HG03196 (cell line): Measurements from ENCODE around the gene PYGM.
A peak's percentile ranks its signal among the peaks of the same experiment; 100 is the strongest.

Experiments
- ATAC-seq: cut with Tn5 transposase; IDR thresholded peaks from one replicate; pipeline ENCODE4 v1.9.1; 2021; ENCODE audit not compliant: unreplicated experiment

The PYGM gene

DNA sequence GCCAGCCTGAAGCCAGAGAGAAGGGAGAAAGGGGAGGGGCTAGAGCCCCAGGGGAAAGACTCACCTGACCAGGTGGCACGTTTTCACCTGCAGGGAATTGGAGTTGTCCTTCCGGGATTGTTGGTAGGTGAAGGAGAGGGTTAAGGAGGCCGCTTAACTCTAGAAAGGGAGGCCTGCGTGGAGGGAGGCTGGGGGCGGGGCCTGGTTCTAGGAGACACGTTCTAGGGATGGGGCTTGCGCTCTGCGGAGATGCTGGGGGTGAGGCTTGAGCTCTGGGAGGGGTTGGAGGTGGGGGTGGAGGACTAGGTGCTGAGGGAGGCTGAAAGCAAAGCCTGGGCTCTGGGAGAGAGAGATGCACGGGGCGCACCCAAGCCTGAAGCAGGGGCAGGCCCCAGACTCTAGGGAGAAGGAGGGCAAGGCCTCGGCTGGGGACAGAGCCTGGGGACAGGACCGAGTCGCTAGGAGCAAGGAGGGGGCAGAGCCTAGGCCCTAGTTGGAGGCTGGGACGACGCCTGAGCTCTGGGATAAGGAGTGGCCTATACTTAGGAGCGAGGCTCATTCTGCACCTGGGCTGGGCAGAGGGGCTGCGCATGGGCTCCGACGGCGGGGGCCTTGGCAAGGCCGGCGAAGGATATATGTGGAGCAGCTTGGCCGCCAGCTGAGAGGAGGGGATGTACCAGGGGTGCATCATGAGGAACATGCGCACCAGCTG lies 18.2 kb downstream of the PYGM start:
- ATAC-seq, result no peak

DNA sequence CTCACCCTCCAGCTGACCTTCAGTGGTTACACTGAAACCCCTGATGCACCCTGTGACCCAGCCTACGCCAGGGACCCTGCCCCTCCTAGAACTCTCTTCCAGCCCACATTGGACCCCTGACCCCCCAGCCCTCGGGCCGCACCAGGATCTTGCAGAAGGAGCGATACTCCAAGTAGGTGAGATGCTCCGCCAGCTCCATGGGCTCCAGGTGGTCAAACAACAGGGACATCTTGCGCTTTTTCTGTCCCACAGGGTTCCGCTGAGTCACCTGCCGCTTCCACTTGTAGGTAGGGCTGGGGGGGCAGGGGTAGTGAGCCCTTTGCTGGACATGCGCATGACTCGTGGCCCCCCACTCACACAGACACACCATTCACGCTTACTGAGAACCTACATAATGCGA lies 19.9 kb downstream of the PYGM start:
- no peak for ATAC-seq

- ATAC-seq, result no peak
Observed at GRCh38 chr11:64736654-64737053, 23.1 kb downstream of the PYGM start.

DNA sequence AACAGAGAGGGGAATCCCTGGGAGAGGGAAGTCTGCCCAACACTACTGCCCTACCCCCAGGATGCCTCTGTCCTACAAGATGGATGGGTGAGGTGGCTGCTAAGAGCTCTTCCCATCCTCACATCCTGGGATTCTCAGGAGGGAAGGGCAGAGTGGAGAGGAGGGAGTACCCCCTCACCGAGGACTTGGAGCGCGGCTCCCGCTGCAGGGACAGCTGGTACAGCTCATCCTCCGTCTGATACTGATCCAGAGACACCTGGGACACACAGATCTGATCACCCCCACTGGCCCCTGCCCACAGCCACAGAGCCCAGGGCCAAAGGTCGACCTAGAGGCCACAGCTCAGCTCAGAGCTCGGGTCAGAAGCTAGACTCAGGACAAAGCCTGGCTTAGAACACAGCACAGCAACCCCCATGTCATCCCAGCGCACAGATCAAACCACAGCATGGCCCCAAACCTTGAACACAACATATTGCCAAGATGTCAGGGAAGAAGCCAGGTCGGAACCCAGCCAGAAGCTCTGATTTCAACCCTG lies 24.0 kb downstream of the PYGM start:
- no peak for ATAC-seq

DNA sequence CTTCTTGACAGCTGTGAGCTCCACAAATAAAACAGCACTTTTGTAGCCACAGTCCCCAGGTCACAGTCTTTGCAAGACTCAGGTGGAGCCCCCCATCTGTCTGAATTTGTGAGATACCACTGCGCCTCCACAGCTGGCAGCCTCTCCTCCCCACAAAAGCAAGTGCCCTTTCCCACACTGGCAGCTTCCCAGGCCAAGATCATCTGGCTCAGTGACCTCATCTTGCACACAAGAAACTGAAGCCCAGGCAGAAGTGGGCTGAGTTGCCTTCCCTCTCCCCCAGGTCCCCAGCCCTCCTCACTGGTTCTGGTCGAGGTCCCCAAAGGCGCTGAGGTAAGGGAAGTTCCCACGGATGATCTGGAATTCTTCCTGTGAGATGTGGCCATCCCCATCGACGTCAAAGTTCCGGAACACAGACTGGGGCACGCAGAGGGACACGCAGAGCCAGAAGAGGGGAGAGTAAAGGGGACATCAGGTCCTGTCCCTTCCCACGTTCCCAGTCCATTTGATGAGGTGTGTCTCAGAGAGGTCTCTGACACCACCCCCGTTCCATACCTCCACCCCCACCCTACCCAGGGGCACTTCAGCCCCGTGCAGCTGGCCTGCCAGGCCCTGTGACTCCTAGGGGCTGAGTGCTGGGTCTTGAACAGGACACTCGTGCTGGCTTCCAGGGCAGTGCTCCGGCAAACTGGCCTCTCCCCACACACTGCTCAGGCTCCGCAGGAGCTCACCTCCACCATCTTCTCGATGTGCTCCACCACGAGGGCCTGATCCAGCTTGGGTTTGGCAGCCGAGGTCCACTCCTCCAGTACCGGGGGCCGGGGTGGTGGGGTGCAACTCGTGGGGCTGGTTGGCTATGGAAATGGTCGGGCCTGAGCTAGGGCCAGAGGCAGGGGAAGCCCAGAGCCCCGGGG lies 24.7 kb downstream of the PYGM start:
- ATAC-seq, result no peak

DNA sequence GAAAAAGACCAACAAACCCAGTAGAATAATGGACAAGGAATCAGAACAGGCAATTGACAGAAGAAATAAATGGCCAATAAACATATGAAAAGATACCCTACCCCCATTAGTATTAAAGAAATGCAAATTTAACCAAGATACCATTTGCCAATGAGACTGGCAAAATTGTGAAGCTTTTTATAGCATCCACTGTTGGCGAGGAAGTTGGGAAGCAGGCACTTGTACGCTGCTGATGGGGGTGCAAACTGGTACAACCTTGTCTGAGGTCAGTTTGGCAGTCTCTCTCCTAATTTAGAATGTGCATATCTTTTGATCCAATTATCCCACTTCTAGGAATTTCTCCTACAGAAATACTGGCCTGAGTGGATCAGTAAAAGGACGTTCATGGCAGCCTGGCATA lies 28.2 kb downstream of the PYGM start:
- ATAC-seq, result no peak

GRCh38 chr11:64729851-64730382 lies 29.9 kb downstream of the PYGM start:
- no peak for ATAC-seq

GRCh38 chr11:64728757-64729365 lies 30.9 kb downstream of the PYGM start:
- ATAC-seq, result no peak

DNA sequence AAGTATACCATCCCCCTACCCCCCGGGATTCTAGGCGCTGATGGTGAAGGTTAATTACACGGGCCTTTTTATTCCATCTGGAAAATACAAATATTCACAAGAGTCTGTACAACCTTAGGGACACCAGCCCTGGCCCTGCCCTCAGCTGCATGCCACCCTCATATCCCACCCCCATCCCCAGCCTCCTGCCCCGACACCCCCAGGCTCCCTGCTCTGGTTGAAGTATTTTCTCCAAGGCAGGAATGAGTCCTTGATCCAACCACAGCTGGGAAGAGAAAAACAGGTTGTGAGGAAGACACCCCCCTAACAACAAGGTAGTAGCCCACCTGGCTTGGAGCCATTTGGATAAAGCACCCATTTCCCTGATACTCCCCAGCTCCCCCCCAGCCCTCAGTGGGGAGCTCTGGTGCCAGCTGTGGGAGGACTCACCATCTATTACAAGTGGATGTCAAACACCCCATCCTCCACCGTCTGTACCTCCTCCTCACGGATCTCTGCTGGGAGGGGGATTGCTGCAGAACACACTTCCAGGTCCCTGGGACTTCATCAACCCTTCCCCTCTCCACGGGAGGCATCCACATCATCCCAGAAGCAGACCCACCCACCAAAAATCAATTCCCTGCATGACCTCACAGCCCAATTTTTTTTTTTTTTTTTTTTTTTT lies 32.8 kb downstream of the PYGM start:
- no peak for ATAC-seq

DNA sequence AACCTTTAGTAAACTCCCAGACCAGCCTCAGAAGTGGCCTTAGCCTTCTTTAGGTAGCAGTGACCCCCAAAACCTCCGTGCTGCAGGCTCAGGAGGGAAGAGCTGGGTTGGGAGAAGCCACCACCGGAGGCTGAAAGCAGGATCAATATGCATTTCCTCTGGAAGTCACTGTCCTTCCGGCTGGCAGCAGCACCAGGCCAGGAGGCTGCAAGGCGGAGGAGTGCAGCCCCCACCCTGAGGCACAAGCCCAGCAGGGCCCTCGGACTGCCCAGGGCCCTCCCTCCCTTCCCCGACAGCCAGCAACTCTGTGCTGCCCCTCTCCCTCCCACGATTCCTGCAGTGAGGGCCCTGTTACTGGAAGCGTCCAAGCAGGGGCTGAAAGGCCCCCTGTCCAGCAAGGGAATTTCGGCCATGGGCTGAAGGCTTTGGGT lies 33.5 kb downstream of the PYGM start:
- no peak for ATAC-seq

DNA sequence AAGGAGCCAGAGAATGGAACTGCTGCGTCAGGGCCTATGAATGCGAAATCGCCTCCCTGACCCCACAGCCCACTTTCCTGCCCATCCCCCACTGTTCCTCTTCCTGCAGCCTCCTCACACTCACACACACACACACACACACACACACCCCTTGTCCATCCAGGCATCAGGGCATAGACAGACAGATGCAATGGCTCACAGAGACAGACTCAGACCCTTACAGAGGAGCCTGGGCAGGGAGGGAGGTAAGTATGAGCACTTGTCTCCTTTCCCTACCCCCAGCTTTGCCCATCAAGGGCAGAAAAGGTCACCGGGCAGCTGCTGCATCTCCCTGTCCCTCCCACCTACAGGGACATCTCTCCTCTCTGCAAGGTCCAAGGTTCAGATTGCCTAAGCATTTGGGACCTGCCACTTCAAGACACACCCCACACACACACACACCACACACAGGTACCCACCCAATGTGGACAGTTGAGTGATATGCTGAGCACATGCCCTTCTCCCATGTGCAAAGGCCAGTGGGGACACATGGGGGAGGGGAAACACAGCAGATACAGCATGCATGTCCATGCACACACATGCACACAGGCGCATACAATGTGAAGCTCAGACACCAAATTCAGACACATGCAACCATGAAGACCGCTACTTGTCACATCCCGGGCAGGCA lies 34.8 kb downstream of the PYGM start:
- no peak for ATAC-seq

DNA sequence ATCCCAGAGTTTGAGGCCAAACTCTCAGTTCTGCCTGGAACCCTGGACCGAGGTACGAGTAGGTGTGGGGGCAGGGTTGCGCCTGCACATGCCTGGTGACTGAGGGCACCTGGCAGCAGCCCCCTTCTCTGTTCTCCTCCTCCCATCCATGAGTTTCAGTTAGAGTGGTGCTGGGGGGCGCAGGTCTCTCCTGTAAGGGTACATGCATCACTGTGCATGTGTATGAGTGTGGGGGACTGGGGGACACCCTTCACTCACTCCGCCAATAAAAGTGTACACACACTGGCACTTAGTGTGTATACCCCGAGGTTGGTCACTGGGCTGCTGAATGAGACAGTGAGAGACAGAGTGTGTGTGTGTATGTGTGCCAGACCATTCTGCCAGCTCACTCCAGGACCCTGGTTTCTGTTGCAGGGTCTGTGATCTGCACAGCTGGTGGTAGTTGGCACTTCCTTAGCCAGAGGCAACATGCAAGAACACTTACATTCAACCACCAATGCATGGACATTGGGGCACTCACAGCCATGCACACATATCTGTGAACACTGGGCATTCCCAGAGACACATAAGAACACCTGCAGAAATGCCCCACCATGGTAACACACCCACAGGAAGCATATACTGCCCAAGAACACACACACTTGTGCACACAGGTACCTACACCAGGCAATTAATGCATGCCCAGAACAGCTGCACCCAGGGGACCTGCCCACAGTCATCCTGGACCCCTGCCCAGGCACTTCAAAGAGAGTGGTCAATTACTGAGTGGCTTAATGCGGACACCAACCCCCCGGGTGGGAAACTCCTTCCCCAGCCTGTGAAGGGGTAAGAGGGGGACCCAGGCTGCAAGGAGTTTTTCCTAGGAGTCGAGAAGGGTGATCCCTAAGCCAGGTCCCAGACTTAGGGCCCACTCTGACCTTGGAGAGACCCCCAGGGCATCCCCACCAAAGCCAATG lies 35.6 kb downstream of the PYGM start:
- ATAC-seq, result no peak

DNA sequence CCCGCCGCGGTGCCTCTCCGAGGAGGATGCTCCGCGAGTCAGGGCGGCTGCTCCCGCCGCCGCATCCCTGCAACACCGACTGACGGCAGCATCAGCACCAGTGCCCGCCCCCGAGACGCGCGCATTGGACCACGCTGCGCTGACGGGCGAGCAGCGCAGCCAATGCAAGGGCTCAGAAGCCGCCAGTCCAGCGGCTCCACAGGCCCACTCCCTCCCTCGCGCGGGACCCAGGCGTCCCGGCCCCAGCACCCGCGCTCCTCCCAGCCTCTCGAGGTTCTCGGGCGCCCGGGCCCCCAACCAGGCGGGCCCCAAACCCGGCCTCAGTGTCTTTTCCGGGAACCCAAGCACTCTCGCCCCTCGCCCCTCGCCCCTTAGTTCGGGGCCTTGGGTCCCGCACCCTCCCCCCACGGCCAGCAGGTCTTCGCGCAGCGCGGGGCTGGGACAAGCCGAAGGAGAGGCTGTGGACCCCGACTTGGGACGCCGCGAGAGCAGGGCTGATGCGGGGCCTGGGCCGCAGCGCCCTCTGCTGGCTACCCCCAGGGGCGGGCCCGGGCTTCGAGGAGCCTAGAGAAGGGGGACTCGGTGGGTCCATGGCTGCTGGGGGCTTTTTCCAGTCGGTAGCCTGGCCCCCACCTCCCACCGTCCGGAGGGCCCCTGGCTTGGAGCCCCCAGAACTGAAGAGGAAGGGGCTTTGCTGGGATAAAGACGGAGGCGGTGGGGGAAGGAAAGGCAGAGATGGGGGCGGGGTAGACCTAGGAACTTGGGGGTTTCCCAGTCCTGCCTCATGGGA lies 36.5 kb downstream of the PYGM start, which contains the start of gene NRXN2:
NRXN2 (minus strand) TSS at position 81 of the 790 bp plus-strand sequence. CDS start 9,498 bp downstream, outside the sequence.
- peak; percentile 70 for ATAC-seq

DNA sequence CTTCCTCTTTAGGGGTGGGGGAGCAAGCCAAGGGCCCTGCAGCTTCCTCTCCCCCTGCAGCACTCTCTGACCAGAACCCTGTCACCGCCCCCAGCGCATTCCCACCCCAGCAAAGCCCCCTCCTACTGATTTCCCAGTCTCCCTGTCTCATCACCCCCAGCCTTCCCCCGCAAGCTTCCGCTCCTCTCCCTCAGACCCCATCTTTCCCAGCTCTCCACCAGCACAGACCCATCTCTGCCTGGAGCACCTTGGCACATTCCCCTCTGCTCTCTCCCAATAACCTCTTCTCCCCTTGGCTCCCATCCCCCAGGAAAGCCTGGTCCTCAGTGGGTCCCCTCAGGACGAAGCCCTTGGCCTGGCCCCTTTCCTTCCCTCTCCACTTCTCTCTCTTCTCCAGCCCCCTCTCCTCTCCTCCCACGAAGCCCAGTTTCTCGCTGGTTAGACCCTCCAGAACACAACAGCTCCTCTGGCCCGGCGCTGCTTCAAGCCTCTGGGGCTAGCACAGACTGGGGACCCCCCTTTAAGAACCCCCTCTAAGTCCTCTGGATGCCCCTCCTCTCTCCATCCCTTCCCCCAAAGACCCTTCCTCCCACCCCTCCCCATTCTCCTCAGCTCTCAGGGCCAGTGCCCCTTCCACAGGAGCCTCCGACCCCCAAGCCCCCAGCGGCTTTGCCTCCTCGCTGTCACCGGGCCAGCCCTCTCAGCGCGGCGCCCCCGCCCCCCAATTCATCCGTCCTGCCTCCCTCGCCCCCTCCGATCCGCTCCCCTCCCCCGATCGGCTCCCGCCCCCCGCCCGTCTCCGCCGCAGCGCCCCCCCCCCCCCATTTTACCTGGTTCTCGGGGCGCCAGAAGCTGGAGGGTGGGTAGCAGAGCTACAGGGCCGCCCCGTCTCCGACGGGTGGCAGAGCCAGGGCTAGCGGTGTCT lies 37.4 kb downstream of the PYGM start:
- no peak for ATAC-seq

- no peak for ATAC-seq
Observed at GRCh38 chr11:64721359-64721699, 38.4 kb downstream of the PYGM start.

GRCh38 chr11:64720640-64721358 lies 39.0 kb downstream of the PYGM start:
- no peak for ATAC-seq

DNA sequence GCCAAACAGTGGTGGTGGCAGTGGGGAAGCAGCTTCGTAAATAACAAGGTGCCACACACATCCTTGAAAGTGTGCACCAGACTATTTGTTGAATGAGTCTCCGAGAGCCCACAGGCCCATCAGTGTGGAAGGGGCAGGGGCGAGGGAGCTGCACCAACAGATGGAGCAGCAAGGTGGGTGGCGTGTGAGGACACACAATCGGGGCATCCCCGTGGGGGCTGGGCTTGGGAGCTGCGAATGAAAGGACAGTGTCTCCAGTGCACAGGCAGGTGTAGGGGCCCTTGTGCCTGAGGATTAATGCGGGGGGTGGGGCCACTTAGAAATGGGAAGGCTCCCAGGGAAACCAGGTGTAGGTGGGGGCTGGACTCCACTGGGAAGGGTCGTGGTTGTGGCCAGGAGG lies 39.6 kb downstream of the PYGM start:
- no peak for ATAC-seq
